Measurements from ENCODE around the gene RIT2. TPM values are rescaled to one million over a fixed set of nuclear protein-coding genes. Genes with fewer than 3 reads are reported as not detected.

The RIT2 gene
- not detected in 2 replicates for total RNA-seq

DNA sequence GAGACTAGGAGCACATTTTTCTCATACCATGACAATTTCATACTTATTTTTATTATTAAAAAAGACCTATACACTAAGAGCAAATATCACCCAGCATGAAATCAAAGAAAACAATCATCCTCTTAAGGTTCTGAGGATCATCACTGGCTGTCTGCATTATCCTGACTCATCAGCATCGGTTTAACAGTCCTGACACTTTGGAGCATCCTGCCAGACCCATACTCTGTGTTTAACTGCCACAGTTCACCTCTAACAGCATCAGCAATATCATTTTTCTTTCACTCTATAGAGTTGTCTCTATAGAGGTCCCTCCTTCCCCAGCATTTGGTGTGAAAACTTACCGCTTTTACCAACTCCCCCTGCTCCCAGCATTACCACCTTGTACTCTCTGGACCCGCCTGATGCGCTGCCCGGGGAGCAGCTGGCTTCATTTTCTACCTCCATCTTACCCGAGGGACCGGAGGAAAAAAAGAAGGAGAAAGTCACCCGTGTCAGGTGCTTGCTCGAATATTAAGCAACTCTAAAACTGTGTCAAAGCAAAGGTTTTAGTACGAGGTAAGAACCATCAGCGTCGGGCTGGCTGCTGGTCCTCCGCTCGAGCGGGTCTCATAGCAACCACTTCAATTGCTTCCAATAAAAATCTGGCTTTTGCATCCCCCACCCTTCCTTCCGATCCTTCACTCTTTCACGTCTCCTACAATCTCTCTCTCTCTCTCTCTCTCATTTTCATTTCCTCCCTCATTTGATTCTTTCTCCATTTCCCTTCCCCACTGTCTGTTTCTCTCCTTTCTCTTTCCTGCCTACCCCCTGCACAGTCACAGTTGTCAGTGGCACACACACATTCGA lies at the start of gene RIT2:
Gene RIT2, minus strand, starts transcription at position 610 of the 846 bp plus-strand sequence.
- no peak for DNase-seq (ENCODE audit: low read depth in 2 of 2)

DNA sequence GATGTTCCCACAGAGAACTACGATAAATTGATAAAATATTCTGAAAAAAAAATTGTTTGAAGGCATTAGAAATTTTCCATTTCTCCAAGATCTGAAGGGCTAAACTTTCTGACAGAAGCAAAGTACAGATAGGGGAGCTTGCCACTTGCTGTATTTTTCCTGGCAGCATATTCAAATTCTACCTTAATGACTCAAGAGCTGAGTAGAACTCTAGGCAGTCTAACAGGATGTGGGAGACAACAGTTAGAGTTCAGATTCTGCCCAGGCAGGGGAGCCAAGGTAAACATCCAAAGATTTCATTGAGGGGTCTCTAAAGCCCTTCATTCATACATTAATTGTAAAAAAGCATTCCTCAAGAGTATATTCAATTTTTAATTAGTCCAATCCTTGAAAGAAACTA lies 46.0 kb upstream of the RIT2 start:
- DNase-seq (ENCODE audit: low read depth in 2 of 2), result peak in 1 of 2 donors; percentile 3

DNA sequence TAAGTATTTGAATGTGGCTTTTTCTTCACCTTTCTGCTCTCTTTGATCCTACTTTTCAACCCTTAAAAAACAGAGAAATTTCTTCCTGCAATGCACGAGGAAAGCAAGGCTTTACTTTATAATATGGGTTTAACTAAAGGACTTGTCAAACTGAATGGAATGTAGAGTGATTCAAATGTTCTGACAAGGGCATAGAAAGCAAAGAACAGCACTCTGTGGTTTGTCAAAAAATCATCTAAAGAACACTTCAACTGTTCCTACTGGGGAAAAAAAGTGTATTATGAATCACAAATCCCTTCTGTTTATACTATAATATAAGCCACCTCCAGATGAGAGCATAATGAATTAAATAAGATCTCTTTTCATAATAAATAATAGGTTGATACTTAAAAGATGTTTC lies 45.0 kb upstream of the RIT2 start:
- no peak for DNase-seq (ENCODE audit: low read depth in 2 of 2)

DNA sequence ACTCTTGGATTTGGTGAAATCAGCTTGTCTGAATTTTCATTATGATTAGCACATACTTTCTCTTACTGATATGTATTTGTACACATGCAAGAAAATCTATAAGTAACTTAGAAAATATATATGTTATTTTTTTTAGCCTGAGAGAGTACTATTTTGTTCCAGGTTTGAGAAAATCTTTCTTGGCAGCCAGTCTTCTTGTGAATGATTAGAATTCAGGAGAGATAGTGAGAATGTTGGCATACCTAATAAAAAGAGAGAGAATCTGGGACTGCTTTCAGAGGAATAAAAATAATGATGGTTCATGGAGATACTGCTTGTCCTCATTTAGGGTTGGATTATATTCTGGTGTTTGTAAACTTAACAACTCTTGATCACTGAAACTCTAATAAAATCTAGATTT lies 44.4 kb upstream of the RIT2 start:
- no peak for DNase-seq (ENCODE audit: low read depth in 2 of 2)

DNA sequence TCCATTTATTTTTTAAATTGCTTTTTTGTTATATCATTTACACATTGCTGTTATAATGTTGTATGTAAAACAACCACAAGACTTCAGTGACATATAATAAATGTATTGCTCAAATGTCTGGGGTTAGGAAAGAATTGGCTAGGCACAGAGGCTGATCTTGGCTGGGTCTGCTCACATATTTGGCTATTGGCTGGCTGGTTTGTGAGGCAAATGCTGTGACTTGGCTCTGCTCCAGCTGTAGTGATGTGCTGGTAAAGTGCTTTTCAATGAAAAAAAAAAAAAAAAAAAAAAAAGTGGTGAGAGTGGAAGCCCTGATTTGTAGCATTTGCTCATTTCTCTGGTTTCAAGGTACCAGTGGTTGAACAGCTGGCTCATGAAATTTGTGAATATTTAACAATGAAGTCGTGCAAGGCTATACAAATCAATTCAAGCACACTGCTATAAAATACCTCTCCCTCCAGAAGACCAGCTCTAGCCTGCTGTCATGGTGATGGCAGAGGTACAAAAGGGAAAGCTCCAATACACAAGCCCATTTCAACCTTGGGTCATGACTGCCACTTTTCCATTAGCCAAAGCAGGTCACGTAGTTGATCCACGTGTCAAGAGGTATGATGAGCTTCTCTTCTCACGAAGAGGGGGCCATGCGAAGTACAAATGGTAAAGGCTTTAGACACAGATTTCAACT lies 43.7 kb upstream of the RIT2 start:
- peak in 1 of 2 donors; percentile 40 for DNase-seq (ENCODE audit: low read depth in 2 of 2)

DNA sequence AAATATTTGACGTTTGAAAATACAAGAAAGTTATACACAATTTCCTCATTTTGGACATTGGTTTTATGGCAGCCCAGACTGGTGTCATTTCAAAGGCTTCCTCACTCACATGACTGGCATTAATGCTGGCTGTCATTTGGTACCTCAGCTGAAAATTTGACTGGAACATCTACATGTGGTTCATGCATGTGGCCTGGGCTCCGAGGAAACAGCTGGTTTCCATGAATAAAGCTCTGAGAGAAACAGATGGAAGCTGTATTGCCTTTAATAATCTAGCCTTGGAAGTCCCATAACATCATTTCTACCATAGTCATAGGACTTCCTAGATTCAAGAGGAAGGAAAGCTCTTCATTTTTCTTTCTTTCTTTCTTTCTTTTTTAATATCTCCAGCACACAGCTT lies 42.9 kb upstream of the RIT2 start:
- no peak for DNase-seq (ENCODE audit: low read depth in 2 of 2)

DNA sequence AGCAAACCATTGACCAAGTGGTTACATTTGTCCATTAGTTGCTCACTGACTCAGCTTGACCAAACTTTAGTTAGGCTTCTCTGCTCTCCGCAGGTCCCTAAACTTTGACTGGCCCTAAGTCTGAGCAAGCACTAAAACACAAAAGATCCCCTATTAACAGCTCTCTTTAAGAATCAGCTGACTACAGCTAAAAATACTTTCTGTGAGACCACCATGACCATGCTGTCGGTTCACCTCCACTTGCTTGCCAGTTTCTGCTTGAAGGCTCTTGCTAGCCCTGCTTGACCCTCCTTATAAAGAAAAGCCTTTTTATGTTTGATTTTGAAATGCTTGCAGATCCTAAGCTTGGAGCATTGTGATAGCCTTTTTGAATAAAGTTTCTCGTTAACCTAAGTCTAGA lies 40.4 kb upstream of the RIT2 start:
- no peak for DNase-seq (ENCODE audit: low read depth in 2 of 2)

DNA sequence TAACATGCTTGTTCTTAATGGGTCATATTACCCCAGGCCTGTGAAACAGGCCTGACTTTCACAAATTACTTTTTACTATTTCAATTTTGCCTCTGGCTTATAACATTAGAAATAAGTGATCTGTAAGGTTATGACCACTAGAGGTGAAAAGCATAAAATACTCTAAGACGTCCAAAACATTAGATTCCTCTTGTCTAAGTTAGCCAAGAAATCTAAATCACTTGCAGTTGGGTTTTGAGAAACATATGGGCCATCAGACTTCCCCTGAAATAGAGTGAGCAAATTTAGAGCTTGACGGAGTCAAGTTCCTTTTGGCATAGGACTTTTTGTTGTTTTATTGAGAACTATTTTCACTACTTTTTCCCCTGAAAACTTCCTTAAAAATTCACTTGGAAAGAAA lies 32.7 kb upstream of the RIT2 start:
- no peak for DNase-seq (ENCODE audit: low read depth in 2 of 2)

DNA sequence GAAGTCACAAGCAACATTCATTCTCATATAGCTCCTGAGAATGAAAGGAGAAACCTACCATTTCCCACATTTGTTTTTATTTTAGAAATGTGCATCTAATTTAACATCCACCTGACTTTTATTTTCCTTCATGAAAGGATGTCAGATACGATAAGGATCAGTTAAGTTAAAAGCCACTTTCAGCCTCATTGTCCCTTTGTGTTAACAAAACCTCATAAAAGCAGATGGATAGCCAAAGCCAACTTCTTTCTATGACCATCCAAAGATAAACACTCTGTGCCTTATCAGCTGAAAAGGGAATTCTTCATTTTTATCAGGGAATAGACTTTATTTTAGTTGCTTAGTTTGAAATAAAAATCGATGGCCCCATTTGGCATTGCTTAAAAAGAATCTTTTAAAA lies 25.7 kb upstream of the RIT2 start:
- no peak for DNase-seq (ENCODE audit: low read depth in 2 of 2)

DNA sequence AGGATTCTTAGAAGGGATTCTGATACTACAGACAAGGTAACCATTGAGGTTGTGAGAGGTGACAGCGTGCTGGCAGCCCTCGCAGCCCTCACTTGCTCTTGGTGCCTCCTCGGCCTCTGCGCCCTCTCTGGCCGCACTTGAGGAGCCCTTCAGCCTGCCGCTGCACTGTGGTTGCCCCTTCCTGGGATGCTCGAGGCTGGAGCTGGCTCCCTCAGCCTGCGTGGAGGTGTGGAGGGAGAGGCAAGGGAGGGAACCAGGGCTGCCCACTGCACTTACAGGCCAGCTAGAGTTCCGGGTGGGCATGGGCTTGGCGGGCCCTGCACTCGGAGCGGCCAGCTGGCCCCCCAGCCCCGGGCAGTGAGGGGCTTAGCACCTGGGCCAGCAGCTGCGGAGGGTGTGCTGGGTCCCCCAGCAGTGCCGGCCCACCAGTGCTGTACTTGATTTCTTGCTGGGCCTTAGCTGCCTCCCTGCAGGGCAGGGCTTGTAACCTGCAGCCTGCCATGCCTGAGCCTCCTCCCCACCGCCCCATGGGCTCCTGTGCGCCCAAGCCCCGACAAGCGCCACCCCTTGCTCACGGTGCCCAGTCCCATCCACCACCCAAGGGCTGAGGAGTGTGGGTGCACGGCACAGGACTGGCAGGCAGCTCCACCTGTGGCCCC lies 23.9 kb upstream of the RIT2 start:
- DNase-seq (ENCODE audit: low read depth in 2 of 2), result no peak

DNA sequence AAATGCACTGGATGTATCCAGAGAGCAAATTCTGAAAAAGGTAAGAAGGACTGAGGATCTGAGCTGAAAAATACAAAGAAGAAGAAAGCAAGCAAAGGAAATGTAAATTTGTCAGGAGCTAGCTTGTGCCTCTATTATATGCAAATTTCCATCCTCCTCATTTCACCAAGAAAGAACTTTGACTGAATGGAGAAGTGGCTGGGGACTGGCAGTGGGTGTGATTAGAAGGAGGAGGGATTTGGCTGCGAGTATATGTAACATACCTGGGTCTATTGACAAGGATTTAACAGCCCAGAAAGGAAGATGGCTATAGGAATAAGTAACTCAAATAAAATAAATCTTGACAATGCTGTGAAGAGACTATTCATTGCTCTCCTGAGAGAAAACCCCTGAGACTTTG lies 19.4 kb upstream of the RIT2 start:
- no peak for DNase-seq (ENCODE audit: low read depth in 2 of 2)

DNA sequence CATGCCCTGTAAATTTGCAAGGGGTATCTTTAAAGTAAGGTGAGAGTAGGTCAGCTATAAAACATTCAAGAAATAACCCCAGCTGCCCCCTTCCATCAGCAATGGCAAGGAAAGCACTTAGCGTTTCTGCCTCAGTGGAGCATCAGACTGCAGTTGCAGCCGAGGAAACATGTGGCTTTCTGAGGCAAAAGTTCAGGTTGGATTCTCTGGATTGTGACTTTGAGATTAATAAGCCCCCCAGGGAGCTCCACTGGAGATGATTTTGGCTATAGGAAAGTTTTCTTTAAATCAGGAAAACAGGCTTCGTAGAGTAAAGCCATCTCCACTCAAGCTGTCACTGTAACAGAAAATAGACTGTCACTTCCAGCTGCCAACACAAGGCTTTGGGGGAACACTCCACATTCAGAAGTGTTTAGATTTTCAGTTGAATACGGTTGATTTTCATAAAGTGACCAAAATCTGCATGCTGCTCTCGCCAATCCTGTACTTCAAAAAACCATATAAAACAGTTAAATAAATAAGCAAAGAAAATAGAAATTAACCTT lies 15.3 kb upstream of the RIT2 start:
- no peak for DNase-seq (ENCODE audit: low read depth in 2 of 2)

DNA sequence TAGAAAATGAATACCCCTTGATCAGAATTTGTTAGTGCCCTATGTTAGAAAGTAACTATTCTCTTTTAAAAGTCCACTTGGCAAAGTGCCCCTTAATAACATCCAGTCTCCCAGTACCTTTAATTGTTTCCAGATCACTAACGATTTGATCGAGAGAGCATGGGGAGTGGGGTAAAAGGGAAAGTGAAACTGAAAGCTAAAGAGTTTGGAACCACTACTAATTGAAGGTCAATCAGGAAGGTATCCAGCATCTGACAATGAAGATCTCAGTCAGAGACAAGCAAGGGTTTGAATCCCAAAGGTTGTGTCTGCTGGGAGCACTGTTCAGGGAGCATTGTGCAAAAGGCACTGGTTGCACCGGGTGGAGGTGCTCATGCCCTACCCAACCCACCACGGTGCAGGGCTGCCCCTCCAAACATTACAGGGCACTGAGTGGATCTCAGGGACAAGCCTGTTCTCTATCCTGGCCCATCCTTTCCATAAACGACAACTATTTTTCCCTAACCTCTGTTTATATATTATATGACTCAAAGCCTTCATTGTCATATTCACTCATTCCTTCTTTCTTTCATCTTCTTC lies 14.6 kb upstream of the RIT2 start:
- peak; percentile 0 to 43 for DNase-seq (ENCODE audit: low read depth in 2 of 2)

DNA sequence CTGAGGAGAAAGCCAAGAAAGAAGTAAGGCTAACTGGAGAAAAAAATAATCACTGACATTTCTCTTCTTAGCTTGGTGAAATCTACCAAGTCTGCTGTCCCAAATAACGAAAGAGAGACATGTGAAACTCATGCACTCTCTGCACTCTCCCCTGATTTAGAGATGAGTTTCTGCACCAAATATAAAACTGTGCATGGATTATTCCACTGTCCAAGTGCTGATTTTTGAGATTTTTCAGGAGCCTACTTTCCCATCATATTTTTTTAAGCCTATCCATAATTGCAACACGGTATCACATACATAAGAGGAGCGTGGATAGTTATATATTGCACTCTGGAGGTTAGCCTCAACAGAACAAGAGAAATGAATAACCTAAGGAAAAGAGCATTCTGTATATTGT lies 10.0 kb upstream of the RIT2 start:
- DNase-seq (ENCODE audit: low read depth in 2 of 2), result no peak

DNA sequence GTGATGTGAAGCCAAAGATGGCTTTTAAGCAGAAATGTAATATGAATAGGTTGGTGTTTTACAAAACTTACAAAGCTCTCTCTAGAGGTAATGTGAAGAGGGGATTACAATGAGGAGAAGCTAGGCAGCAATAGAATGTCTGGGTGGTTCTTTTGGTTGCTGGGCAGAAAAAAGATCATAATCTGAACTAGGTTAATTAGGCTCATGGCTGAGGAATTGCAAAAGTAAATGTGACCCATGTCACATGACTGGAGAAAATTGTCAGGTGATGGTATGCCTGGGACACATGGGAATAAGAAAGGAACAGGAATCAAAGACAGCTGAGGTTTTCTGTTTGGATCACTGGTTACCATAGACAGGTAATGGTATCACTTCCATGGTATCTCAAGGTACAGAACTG lies 7.5 kb upstream of the RIT2 start:
- no peak for DNase-seq (ENCODE audit: low read depth in 2 of 2)

DNA sequence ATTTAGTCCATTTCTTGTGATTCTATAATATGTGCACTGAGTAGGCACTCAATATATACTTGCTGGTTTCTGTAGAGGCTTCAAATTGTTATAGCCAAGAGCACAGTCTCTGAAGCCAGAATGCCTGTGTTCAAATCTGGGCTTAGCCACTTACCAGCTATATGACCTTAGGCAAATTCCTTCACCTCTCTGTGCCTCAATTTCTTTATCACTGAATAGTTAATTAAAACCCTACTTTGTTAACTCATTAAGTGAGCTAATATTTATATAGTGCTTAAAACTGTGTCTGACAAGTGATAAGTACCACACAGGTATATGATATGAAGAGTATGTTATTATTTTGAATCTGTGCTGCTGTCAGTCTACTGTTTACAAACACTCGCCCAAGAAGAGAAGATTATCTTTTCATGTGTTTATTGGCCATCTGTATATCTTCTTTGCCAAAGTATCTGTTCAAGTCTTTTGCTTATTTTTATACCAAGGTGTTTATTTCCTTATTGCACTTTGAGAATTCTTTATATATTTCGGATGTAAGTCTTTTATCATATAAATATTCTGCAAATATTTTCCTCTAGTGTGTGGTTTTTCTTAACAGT lies 1.3 kb upstream of the RIT2 start:
- no peak for DNase-seq (ENCODE audit: low read depth in 2 of 2)

DNA sequence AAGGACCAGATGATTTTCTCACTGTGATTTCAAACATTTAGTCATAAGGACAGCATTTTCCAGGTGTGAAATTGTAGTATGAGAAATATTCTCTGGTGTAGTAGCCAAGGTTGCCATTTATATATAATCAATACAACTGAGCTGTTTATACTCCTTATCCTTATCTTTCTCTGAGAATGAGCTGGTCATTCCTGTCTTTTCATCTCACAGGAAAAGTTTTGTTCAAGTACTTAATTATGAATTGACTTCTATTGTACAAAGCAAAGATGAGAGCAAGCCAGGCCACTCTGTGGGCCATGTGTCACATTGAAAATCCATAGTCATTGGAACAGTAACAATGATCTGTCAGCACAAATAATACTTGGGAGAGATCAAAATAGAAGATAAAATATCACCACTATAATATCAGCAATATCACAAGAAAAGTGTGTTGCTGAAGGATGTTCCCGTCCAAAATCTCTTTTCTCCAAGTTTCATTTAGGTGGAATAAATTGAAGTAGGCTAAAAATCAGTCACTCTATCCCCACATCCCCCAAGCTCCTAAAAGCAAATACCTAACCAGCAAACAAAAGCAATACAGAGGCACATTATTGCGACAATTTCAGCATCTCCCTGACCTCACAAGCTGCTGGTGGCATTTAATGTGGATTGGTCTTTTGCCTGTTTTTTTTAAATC lies 2.1 kb downstream of the RIT2 start:
- DNase-seq (ENCODE audit: low read depth in 2 of 2), result no peak

DNA sequence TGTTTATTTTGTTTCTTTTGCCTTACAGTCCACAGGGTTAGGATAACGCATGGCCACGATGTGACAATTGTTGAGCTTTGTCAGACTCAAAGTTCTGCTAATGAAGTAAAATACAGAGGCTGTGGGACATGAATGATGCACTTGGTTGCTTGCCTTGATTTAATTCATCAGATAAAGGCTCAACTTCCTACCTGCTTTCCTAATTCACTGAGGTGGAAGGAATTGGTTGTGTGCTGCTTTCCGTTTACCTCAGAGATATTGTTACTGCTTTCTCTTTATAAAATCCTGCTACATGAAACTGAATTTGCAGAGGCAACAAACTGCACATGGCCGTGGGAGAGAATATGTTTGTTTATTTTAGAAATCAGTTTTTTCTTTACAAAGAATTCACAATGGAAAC lies 6.6 kb downstream of the RIT2 start:
- DNase-seq (ENCODE audit: low read depth in 2 of 2), result no peak

DNA sequence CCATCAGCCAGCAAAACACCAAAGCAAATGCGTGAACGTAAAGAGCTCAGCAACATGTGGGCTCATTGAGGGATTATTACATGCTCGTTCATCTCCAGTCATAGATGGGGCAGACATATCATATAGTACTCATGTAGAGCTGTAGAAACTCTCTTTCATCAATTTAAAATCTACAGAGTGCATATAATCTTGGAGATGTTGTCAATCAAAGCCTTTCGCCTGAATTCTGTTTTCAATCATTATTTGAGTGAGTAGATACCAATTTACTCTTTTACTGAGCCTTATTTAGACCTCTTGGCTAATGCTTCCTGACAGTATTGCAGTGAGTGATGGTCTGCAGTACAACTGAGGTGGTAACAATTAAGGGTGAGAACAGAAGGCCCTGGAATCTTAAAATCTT lies 7.0 kb downstream of the RIT2 start:
- no peak for DNase-seq (ENCODE audit: low read depth in 2 of 2)

DNA sequence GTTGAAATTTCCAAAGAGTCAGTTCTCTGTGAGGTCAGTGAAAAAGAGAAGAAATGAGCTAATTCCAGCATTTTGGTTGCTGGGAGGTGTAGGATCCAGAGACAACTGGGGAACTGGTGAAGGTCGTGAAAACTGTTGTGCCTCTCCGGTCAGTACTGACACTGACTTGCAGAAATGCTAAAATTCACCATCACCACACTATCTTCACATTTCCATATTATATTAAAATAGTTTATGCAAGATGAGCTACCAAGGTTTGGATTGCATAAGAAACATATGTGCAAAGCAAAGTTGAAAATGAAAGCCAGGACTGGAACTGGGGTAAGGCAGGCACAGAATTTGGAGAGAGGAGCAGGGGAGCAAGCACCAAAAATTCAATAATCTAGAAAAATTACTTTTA lies 21.8 kb downstream of the RIT2 start:
- DNase-seq (ENCODE audit: low read depth in 2 of 2), result no peak

DNA sequence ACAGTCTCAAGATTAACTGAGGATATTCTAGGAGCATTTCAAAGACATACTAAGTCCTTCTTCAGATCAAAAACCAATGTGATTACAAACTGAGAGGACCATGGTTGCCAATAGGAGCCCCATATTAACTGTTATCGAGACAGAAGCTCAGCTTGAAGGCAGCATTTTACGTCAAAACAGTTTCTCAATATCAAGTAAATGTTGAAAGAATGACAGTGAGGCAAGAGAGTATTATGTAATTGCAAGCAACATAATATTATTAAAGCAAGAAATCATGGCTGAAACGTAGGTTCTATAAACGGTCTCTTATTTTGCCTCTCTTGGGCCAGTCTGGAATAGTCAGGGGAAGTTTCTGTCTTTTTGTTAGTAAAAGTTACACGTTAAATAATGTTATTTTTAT lies 22.9 kb downstream of the RIT2 start:
- no peak for DNase-seq (ENCODE audit: low read depth in 2 of 2)
